Stimulated activated CD8-positive, alpha-beta memory T cell treated with anti-CD3 and anti-CD28 coated beads, Interleukin-2, amount 100 ng/mL, for 48 hours (primary cell): ENCODE measurements around the gene CAPG.
A peak's percentile ranks its signal among the peaks of the same experiment; 100 is the strongest.

Source experiments
- DNase-seq, 2 donors: peaks; one replicate each; pipeline ENCODE4 v3.0.0-alpha.2; 2020; ENCODE audit warnings: low read depth in 2 of 2

Gene CAPG

DNA sequence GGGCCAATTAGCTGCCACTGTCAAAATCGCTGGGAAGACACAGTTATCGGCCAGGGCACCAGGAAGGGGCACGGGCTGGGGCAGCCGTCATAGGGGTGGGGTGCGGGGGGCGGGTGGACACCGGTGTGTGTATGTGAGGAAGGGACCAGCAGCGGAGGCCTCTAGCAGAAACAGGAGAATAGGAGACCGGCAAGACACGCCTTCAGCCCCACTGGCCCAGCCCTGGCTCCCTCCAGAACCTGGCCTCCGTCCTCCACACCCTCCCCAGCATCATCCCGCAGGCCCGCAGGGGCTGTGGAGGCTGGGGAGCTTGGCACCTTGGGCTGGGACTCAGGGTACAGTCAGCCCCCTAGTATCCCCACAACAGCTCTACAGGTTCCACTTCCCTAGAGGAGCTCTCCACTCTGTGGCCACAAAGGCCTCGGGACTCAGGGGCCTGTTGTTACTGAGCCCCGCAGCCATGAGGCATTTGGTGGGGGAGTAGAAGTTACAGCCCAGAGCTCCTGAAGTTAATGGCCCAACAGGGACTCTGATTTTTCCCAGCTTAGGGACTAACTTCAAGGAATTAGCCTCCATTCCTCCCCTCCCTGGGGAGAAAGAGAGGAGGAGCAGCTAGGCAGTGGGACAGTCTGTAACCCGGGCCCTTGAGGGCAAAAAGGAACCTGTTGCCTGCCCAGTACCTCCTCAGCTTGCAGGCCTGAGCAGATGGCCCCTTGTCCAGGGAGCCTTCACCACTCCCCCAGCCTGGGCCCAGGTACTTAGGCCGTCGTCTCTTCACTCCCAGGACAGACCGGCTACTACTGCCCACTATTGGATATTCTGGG, 28.2 kb upstream of the CAPG start:
- no peak for DNase-seq

DNA sequence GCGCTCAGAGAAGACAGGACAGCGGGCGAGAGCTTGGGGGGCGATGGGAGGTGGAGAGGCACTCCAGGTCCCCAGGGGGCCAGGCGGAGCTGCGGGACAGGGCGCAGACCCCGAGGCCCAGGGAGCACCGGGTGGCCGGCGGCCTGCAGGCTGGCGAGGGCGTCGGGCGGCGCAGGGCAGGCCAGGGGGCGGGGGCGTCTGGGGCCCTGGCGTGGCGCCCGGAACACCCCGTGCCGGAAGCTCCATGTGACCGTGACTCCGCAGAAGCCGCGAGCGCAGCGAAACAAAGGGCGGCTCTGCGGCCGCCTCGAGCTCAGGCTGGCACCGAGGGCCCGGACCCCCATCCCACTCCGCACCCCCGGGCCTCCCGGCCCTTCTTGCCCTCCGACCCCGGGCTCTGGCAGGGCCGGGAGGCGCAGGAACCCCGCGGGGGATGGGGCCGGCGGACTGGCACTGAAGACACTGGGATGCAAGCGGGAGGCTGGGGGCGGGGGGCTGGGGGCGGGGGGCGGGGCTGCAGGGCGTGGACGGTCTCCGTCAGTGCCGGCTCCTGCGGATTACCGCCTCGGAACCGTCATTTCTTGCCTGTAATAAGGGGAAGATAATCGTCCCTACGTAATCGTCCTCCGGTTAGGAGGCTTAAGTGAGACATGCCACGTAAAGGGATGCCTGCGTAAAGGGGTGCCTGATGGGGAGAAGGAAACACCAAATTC, 27.5 kb upstream of the CAPG start:
- peak; percentile 53 to 66 for DNase-seq

DNA sequence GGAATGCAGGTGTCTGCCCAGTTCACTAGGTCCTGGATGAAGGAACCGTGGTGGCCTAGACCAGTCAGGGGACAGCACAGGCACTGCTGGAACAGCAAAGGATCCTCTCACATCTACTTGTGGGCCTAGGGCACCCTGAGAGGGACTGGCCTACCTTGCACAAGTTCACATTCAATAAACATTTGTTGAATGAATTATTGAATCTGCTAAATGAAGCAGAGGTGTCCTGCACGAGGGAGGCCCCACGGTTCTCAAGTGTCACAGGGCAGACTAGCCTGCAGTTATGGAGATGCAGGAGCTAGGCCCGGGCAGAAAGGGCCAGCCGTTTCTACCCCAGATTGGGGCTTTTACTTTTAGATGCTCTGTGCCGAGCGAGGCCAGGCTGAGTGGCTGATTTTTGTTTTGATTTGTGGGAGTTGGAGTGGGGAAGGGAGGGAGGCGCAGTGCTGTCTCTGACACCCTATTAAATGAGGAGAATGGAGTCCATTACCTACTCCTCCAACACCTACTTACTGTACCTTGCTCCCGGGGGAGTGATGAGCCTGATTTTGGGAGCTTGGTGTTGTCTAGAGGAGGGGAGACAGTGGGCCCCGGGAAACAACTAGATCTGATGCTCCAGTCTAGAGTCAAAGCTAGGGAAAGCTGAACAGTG, 26.8 kb upstream of the CAPG start:
- DNase-seq: no peak

DNA sequence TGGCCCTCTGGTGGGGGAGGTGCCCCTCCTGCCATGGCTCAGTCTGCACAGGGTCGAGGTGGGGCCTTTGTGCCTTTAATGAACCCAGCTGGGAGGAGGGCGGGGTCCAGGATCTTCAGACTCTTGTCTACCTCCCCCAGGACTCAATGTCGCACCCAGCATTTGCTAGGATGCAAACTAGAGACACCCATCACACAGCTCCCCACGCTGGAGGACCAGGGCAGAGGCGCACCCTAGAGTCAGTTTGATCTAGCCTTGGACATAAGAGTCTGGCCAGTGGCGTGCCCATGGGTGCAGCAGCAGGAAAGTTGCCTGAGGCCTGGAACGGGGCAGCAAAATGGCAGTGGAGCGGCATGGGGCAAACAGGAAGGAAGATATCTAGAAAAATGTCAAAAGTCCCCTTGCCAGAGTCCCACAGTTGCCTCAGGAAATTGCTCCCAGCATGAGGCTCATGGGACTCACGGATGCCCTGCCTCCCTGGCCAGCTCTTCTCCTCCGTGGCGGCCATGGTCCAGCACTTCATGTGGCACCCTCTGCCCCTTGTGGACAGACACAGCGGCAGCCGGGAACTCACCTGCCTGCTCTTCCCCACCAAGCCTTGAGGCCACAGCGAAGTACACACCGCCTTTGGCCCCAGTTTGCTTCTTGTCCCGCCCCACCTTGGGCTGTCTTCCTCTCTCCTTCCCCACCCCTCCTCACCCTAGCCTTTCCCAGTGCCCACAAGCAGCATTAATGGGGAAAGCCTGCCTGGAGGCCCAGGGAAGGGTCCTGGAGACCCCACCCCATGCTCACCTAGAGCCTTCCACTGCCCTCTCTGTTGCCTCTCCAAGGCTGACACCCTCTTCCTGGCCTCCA, 26.0 kb upstream of the CAPG start:
- DNase-seq: no peak

DNA sequence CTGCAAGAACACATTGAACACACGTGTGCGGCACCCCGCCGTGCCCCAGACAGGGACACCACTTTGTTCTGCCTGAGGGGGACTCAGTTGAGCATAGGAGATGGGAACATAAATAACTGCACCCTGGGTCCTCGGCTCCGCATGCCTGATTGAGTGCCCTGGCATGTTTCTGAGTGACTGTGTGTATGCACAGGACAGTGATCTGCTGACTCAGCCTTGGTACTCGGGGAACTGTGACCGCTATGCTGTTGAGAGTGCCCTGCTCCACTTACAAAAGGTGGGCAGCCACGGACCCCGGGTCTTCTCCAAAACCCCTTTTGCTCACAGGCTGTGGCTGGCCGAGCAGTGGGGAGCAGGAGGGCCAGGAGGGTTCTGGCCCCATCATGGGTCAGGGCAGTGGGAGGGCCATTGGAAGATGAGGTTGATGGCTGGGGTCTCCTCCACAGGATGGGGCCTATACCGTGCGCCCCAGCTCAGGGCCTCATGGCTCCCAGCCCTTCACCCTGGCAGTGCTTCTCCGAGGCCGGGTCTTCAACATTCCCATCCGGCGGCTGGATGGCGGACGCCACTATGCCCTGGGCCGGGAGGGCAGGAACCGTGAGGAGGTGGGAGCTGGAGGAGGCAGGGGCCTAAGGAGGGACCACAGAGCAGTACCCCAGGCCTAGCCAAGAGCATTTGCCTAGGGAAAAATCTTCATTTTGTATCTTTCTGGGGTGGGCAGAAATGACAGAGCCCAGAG, 25.2 kb upstream of the CAPG start:
- DNase-seq: no peak

DNA sequence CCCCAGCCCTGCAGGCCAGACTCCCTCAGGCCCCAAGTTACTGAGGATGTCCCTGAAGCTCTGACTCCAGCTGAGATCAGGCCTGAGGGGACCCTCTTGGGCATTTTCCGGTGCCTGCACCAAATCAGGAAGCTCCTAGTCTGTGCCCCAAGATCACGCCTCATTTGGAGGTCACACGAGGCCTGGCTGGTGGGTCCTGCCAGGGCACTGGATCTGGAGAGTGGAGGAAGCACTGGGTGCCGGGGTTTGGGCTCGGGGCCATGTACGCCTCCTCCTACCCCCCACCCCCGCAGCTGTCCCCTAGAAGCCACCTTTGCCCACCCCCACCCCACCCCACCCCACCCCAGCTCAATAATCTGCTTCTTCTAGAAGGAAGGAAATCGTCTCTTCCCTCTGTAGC, 24.5 kb upstream of the CAPG start:
- DNase-seq: no peak

DNA sequence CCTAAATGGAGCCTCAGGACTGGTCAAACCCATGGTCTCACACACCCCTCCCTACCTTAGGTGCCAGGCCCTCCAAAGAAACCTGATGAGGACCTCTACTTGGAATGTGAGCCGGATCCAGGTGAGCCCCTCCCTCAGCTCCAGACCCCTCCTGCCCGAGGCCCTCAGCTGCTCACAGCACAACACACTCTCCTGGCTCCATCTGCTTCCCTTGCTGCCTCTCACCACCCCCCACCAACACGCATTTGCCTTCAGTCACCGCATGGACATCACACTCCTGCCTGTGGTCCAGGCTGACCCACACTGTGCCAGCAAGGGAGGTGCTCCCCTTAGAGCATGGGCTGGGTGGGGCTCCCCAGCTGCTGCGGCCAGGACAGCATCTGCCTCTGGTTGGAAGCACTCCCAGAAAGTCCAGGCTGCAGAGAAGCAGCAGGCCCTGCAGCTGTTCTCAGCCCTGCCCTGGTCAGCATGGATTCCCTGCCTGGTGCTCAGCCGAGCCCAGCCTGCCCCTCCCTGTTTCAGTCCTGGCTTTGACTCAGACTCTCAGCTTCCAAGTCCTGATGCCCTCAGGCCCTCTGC, 23.4 kb upstream of the CAPG start:
- no peak for DNase-seq

DNA sequence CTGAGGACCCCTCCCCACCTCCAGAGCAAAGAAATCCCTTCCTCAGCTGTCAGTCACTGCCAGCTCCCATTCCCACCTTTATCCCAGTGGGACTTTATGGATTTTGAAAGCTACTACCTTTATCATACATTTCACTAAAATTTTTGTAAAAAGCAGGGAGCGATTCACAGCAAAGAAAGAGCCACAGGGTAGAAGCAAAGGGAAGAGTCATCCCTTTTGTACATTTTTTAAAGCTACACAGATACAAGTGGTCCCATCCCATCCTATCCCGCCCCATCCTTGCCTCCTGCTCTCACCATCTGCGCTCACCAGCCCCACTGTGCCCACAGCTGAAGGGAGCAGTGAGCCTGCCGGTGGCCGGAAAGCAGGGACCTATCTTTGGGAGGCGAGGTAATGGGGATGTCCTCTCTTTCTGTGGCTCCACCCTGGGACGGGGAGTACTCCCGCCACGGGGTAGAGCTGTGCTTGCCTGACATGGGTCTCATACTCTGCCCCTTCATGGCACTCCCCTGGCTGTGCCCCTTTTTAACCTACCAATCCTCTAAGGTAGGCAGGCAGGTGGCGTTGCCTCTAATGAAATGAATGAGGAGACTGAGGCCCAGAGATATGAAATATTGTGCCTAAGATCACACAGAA, 21.5 kb upstream of the CAPG start:
- no peak for DNase-seq

DNA sequence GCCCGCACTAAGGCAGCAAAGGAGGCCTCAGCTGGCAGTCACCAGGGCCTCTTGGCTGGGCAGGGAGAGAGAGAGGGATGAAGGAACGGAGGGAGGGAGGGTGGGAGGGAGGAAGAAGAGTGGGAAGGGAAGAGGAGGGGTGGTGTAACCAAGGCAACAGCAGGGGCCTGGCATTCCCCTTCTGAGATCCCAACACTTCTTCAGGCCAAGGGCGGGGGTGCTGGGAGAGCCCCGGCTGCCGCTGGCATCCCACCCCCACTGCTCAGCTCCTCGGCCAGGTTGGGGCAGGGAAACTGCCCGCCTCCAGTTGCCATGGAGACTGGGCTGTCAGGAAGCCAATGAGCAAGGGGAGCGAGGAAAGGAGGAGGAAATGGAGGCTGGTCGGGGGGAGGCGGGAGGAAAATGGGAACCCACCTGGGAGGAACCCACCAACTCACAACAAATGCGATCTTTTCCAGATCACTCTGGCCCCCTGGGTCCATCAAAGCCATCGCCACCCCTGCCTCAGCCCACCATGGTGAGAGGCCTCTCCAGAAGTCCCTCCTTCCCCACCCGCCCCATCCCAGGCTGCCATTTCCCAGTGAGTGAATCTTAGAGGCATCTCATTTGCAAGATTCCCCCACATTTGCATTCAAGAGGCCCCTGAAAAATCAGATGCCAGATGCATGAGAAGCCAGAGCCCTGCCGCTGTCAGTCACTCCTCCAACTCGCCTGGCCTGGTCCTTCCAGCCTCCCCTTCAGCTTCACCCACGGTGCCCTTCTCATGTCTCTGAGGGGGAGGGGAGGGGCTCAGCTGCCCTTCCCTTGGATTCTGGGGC, 20.8 kb upstream of the CAPG start:
- no peak for DNase-seq

DNA sequence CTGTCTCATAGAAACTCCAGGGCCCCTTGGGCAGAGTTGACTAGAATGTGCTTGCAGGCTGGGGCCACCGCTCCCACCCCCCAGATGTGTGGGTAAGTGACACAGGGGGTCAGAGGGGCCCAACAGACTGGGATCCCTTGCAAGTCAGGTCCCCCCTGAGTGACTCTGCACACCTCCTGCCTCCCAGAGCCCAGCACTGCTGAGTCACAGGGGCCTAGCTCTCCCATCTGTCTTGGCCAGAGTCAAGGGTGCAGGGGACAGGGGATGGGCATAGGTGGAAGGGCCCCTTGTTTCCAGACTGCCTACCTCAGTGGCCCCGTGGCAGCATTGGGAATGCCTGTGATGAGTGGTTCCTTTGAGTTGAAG, 19.7 kb upstream of the CAPG start:
- DNase-seq: no peak

DNA sequence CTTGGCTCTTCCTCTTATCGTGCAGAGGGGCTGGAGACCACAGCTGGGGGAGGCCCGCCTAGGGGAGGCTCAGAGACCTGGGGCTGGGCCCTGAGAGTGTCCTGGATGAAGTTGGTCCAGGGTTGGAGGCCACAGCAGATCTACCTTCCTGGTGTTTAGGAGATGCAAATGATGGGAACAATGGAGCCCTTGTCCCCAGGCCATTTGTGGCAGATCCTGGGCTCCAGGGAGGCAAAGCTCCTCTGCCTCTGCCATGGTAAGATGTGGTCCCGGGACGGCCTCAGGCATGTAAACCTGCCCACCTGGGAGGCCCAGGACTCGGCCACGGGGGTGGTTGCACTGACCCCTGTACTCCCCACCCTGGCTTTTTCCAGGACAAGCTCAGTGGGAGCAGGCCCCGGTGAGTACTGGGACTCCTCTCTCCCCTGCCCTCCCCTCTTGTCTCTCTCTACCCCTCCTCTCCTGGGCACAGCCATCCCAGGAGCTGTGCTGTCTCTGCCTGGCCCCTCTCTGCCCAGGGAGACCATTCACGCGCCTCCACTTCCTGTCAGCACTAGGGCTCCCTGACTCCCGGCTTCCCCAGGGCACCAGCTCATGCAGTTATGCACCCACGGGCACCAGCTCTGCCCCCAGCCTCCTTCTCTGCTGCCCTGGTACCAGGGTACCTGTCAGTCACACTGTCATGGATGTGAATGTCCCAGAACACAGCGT, 19.2 kb upstream of the CAPG start:
- no peak for DNase-seq

DNA sequence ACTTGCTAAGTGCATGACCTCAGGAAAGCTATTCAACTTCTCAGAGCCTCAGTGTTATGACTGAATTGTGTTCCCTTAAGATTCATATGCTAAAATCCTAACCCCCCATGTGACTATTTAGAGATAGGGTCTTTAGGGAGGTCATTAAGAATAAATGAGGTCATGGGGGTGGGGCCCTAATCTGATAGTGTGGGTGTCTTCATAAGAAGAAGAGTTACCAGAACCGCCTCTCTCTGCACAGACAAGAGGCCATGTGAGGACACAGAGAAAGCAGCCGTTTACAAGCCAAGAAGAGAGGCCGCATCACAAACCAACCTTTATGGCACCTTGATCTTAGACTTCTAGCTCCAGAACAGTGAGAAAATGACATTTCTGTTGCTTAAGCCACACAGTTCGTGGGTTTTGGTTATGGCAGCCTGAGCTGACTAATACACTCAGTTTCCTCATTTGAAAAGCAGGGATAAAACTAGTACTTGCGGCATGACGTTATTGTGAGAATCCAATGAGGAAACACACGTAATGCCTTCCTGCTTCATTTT, 18.2 kb upstream of the CAPG start:
- DNase-seq: no peak

DNA sequence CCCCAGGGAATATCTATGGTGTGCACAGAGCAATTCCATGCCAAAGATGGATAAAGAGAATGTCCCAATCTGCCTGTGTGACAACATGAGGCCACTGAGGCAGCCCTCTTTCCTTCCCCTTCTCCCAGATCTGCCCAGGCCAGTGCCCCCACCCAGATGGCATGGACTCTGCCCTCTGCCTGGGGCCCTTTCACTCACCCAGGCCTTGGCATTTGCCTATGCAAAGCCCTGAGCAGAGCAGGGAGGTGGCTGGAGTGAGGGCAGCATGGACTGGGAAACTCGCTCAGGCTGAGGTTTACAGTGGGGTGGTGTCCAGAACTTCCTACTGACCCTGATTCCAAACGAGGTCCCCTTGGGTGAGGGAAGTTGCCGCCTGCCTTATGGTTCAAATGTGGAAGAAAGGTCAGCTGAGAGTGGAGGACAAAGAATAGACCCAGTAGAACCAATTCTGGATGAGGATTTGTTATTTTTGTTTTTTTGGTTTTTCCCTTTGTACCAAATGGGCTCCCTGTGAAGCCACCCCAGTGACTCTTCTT, 17.2 kb upstream of the CAPG start:
- DNase-seq: no peak

DNA sequence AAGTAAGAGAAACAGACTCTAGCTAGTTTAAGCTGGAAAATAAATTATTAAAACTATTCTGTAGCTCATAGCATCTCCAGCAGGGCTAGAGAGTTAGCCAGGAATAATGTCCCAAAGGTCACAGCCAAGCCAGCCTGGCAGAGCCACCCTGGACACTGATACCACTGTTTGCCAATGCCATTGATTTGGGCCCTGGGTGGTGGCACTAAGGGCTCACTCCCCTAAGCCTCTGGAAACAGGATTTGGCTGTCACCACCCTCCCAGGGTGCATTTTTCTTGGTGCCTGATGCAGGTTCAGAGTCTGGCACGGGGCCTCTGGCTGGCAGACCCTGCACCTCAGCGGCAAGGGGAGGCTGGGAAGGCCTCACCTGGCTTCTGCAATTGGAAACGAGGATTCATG, 15.4 kb upstream of the CAPG start:
- DNase-seq: no peak

DNA sequence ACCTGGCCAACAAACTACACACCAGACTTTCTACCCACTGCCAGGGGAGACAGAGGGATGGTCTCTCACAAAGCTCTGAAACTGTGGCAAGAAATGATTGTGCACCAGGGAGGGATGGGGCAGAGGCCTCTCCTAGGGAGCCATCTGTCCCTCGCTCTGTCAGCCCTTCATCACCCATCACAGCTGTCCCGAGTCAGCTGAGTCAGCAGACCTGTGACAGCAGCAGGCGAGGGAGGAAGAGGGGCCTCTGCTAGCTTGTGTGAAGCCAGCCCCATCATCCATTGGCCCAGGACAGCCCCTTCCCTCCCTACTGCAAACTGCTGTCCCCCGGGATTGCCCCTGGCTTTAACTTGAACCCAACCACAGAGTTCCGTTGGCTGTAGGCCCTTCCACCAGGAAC, 13.4 kb upstream of the CAPG start:
- no peak for DNase-seq

DNA sequence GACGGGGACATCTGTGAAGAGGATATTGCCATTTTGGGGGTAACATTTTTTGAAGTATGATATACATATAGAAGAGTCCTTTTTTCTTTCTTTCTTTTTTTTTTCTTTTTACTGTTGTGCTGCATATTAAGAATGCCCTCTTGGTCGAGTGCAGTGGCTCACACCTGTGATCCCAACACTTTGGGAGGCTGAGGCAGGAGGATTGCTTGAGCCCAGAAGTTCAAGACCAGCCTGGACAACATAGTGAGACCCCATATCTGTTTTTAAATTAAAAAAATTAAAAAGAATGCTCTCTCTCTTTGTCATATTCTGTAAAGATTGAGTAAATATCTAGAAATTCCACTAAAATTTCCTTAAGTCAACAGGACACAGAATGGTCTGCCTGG, 11.9 kb upstream of the CAPG start:
- no peak for DNase-seq

DNA sequence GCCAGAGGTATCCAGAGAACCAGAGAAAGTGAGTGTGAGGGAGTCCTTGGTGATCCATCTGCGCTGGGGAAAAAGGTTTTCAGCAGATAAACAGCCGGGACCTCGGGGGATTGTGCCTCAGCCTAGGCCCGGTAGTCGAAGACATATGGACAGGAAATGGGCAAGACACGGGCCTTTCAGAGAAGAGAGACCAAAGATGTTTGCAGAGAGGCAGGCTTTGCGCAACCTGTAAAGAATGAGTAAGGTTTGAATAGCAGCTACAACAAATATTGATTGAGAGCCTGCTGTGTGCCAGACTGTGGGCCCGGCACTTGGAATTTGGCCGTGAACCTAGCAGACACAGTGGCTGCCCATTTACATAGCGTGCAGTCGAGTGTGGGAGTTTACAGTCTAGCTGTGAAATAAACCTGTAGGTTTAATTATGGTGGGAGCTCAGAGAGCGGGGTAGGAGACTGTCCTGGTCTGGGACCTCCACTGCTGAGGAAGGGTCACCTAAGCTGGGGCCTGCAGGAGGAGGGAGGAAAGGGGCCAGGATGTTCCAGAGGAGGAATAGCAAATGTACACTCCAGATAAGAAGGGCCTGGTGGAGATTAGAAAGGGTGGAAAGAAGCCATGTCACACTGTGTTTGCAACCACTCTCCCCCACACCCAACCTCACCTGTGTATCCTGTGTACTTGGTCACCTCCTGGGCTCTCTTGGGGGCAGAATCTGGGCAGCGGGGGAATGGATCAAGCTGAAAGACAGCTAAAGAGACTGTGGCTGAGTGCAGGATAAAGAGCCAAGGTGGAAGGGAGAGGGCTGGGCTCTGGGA, 11.3 kb upstream of the CAPG start:
- DNase-seq: no peak
